Kidney glomerular epithelial cell (primary cell): ENCODE data around the gene SMARCC1.
A peak's percentile ranks its signal among the peaks of the same experiment; 100 is the strongest.
"Not testable (repeated sequence)": the region's sequence is repeated elsewhere in the genome, so short reads cannot be mapped to it uniquely, and the experiment has no call there.

Source experiments
- DNase-seq: peaks from one replicate; lab custom pipeline; 2025; lab: John Stamatoyannopoulos, UW

The SMARCC1 gene

GRCh38 chr3:47781685-47782445 is at the start of gene SMARCC1:
Gene SMARCC1, minus strand, starts transcription at chr3:47781893. Its CDS starts 96 bp downstream, at chr3:47781797.
- peak; percentile 87 for DNase-seq

GRCh38 chr3:47829482-47829881 is 47.8 kb upstream of the SMARCC1 start:
- DNase-seq: not testable (repeated sequence)

- no peak for DNase-seq
Measured at GRCh38 chr3:47825590-47825989, 43.9 kb upstream of the SMARCC1 start.

GRCh38 chr3:47824541-47825473 is 43.1 kb upstream of the SMARCC1 start:
- DNase-seq: peak; percentile 82

GRCh38 chr3:47817609-47818008 is 35.9 kb upstream of the SMARCC1 start:
- DNase-seq: no peak

- no peak for DNase-seq
Measured at GRCh38 chr3:47813551-47814177, 32.0 kb upstream of the SMARCC1 start.

GRCh38 chr3:47804577-47804976 is 22.9 kb upstream of the SMARCC1 start:
- no peak for DNase-seq

- no peak for DNase-seq
Measured at GRCh38 chr3:47803480-47804025, 21.9 kb upstream of the SMARCC1 start.

- peak; percentile 79 for DNase-seq
Measured at GRCh38 chr3:47802734-47803479, 21.2 kb upstream of the SMARCC1 start, which contains the start of gene DHX30. Gene DHX30, plus strand, starts transcription at chr3:47803138. Its CDS starts 7,546 bp downstream, at chr3:47810684.

GRCh38 chr3:47799733-47800132 is 18.0 kb upstream of the SMARCC1 start:
- no peak for DNase-seq

- no peak for DNase-seq
Measured at GRCh38 chr3:47794544-47794943, 12.9 kb upstream of the SMARCC1 start.

GRCh38 chr3:47792699-47793098 is 11.0 kb upstream of the SMARCC1 start:
- DNase-seq: no peak

GRCh38 chr3:47791193-47791855 is 9.6 kb upstream of the SMARCC1 start:
- no peak for DNase-seq

- no peak for DNase-seq
Measured at GRCh38 chr3:47783673-47784072, 2.0 kb upstream of the SMARCC1 start.

GRCh38 chr3:47782446-47783308 is 984 bp upstream of the SMARCC1 start:
- DNase-seq: peak; percentile 34

GRCh38 chr3:47780741-47781684 is 680 bp downstream of the SMARCC1 start:
- peak; percentile 51 for DNase-seq

- DNase-seq: no peak
Measured at GRCh38 chr3:47778746-47779145, 2.9 kb downstream of the SMARCC1 start.

- DNase-seq: no peak
Measured at GRCh38 chr3:47772788-47773187, 8.9 kb downstream of the SMARCC1 start.

GRCh38 chr3:47772047-47772446 is 9.6 kb downstream of the SMARCC1 start:
- DNase-seq: no peak
